Stimulated activated CD4-positive, alpha-beta T cell treated with anti-CD3 and anti-CD28 coated beads, Interleukin-4, amount 100 ng/mL, for 24 hours (primary cell): ENCODE measurements around the gene CDKL5.

ENCODE experiments used
- DNase-seq: peaks from one replicate; pipeline ENCODE4 v3.0.0-alpha.2; 2020

The CDKL5 gene

GRCh38 chrX:18702362-18703195, 277.2 kb downstream of the CDKL5 start:
- DNase-seq: no peak
